ENCODE data around the gene TENM4. TPM values are rescaled to one million over a fixed set of nuclear protein-coding genes. Genes with fewer than 3 reads are reported as not detected.

TENM4 gene
- total RNA-seq, 2 experiments from 2014 or later, result not detected

DNA sequence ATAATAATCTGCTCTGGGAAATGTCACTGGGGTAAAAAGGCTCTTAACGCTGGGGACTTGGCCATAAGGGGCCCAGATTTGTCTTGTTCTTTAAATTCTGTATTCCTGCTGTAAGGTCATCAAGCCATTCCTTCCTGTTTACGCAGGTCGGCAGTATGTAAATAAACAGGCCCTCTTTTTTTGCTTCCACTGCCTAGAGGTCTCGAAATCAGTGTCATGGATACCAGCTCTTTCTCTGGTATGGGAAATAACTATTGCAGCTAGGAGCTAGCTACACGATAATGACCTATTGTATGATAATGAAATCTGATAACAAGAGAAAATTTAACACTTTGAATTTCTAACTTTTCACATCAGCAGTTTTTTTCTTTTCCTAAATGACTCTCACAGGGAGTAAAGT is 657.0 kb downstream of the TENM4 start:
- Histone ChIP-seq H4K20me1 (ENCODE audit: insufficient read depth, low read length) (no peaks in the 10 kb centered on the region), H3K9me3 (ENCODE audit: low read length) (no peaks in the 10 kb centered on the region), H2AFZ (ENCODE audit: low read length) (no peak overlapping the region), H3K9me2 (ENCODE audit: insufficient read depth, low read length) (no peaks in the 10 kb centered on the region), H3K4me3 (ENCODE audit: low read depth, low read length, poor library complexity, severe bottlenecking) (no peak overlapping the region), H3K79me2 (ENCODE audit: insufficient read depth, low read depth, low read length) (no peaks in the 10 kb centered on the region), H3K36me3 (ENCODE audit: insufficient read depth, low read length) (no peaks in the 10 kb centered on the region), H3K4me2 (ENCODE audit: low read length) (no peak overlapping the region), H3K4me1 (ENCODE audit: insufficient read depth, low read length, poor library complexity, severe bottlenecking) (no peaks in the 10 kb centered on the region), H3K27ac (ENCODE audit: low read depth, low read length, poor library complexity, severe bottlenecking) (no peak overlapping the region)
- DNase-seq (ENCODE audit: low spot score), result no peak
- ChIA-PET CTCF (ENCODE audit: unreplicated experiment) (no interaction called here), POLR2A (no interaction called here)
- intact Hi-C loops (cut with micrococcal nuclease; ENCODE audit: unreplicated experiment), result no loop called here
- no peak for TF ChIP-seq EZH2phosphoT487 (IDR thresholded peaks at IDR 0.05; ENCODE audit: borderline replicate concordance, low read depth, low read length)
- TF ChIP-seq, protein P1, sequence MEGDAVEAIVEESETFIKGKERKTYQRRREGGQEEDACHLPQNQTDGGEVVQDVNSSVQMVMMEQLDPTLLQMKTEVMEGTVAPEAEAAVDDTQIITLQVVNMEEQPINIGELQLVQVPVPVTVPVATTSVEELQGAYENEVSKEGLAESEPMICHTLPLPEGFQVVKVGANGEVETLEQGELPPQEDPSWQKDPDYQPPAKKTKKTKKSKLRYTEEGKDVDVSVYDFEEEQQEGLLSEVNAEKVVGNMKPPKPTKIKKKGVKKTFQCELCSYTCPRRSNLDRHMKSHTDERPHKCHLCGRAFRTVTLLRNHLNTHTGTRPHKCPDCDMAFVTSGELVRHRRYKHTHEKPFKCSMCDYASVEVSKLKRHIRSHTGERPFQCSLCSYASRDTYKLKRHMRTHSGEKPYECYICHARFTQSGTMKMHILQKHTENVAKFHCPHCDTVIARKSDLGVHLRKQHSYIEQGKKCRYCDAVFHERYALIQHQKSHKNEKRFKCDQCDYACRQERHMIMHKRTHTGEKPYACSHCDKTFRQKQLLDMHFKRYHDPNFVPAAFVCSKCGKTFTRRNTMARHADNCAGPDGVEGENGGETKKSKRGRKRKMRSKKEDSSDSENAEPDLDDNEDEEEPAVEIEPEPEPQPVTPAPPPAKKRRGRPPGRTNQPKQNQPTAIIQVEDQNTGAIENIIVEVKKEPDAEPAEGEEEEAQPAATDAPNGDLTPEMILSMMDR (conservative IDR thresholded peaks at IDR 0.05; ENCODE audit: low read length), result no peak
- no TSS peak for BruUV-seq (replicated peaks)

DNA sequence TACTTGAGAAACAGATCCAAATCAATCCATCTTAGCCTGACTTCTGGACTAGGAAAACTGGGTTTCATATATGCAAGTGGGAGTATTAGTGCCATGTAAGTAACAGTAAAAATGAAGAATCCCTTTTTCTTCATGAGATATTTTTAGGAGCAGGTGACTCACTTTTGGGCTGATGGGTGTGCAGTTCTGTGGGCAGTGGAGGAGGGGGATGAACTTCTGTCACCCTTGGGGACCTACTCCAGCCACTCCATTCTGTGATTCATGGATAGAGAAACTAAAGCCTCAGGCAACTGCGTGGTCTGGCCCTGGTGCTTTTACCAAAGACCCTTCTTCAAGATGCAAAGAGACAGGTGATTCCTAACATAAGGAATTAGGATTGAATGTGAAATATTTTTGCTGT is 657.5 kb downstream of the TENM4 start:
- H4K20me1 ChIP-seq (ENCODE audit: insufficient read depth, low read length), result no peaks in the 10 kb centered on the region
- no peaks in the 10 kb centered on the region for H3K9me3 ChIP-seq (ENCODE audit: low read length)
- intact Hi-C loops (cut with micrococcal nuclease; ENCODE audit: unreplicated experiment), result no loop called here
- no TSS peak for BruUV-seq (replicated peaks)
- no peak overlapping the region for H2AFZ ChIP-seq (ENCODE audit: low read length)
- no peaks in the 10 kb centered on the region for H3K4me1 ChIP-seq (ENCODE audit: insufficient read depth, low read length, poor library complexity, severe bottlenecking)
- H3K27ac ChIP-seq (ENCODE audit: low read depth, low read length, poor library complexity, severe bottlenecking), result no peak overlapping the region
- H3K9me2 ChIP-seq (ENCODE audit: insufficient read depth, low read length), result no peaks in the 10 kb centered on the region
- H3K36me3 ChIP-seq (ENCODE audit: insufficient read depth, low read length), result no peaks in the 10 kb centered on the region
- TF ChIP-seq, protein P1 (conservative IDR thresholded peaks at IDR 0.05; ENCODE audit: low read length), result no peak
- no peak for TF ChIP-seq EZH2phosphoT487 (IDR thresholded peaks at IDR 0.05; ENCODE audit: borderline replicate concordance, low read depth, low read length)
- no peak overlapping the region for H3K4me2 ChIP-seq (ENCODE audit: low read length)
- no peak for DNase-seq (ENCODE audit: low spot score)
- H3K4me3 ChIP-seq (ENCODE audit: low read depth, low read length, poor library complexity, severe bottlenecking), result no peak overlapping the region
- H3K79me2 ChIP-seq (ENCODE audit: insufficient read depth, low read depth, low read length), result no peaks in the 10 kb centered on the region
- CTCF ChIA-PET (ENCODE audit: unreplicated experiment), result no interaction called here
- POLR2A ChIA-PET, result interaction anchor here (0.7 kb wide), 1 partner anchor 1412 kb away, joined by 3 read pairs; no protein-coding TSS in a partner anchor

DNA sequence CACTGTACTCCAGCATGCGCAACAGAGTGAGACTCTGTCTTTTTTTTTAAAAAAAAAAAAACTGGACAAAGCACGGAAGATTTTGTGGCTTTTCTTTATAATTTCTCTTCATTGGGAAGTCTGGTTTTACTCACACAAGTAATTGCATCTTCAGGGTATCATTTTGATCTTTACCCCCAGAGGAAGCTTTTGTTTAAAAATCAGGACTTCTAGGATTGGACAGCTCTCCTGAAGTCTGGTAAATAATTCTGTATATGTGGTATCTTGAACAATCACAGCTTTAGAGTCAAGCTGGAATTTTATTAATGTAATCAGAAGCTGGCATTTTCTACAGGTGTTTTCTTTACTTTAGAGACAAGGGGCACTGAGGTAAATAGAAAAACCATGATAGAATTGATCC is 658.1 kb downstream of the TENM4 start:
- no peak overlapping the region for H3K4me3 ChIP-seq (ENCODE audit: low read depth, low read length, poor library complexity, severe bottlenecking)
- H3K36me3 ChIP-seq (ENCODE audit: insufficient read depth, low read length), result no peaks in the 10 kb centered on the region
- ChIA-PET POLR2A (interaction anchor here (0.7 kb wide), 1 partner anchor 1411 kb away, joined by 3 read pairs; no protein-coding TSS in a partner anchor), CTCF (ENCODE audit: unreplicated experiment) (no interaction called here)
- H3K9me2 ChIP-seq (ENCODE audit: insufficient read depth, low read length), result no peaks in the 10 kb centered on the region
- no peaks in the 10 kb centered on the region for H3K9me3 ChIP-seq (ENCODE audit: low read length)
- H4K20me1 ChIP-seq (ENCODE audit: insufficient read depth, low read length), result no peaks in the 10 kb centered on the region
- TF ChIP-seq, protein P1 (conservative IDR thresholded peaks at IDR 0.05; ENCODE audit: low read length), result no peak
- TF ChIP-seq EZH2phosphoT487 (IDR thresholded peaks at IDR 0.05; ENCODE audit: borderline replicate concordance, low read depth, low read length), result no peak
- H2AFZ ChIP-seq (ENCODE audit: low read length), result no peak overlapping the region
- no peak for DNase-seq (ENCODE audit: low spot score)
- no peak overlapping the region for H3K4me2 ChIP-seq (ENCODE audit: low read length)
- intact Hi-C loops (cut with micrococcal nuclease; ENCODE audit: unreplicated experiment), result no loop called here
- no peaks in the 10 kb centered on the region for H3K79me2 ChIP-seq (ENCODE audit: insufficient read depth, low read depth, low read length)
- H3K27ac ChIP-seq (ENCODE audit: low read depth, low read length, poor library complexity, severe bottlenecking), result no peak overlapping the region
- BruUV-seq (replicated peaks), result no TSS peak
- H3K4me1 ChIP-seq (ENCODE audit: insufficient read depth, low read length, poor library complexity, severe bottlenecking), result no peaks in the 10 kb centered on the region
